Posterior cingulate gyrus (tissue), 11 donors: ENCODE data around the gene IFNAR1.

Source experiments
- DNase-seq, 10 donors: peaks; one replicate each; pipeline versions ENCODE4 v3.0.0 to v3.0.0-alpha.2; 2020 to 2021; ENCODE audit warnings: mixed read lengths in 3 of 10
- intact Hi-C: fragments of 100-400 bp; cut with DNase I; formaldehyde crosslinking; loops from one replicate; pipeline ENCODE4 v1.15.1; 2023

The IFNAR1 gene

GRCh38 chr21:33395891-33396331 lies 71.1 kb downstream of the IFNAR1 start:
- no peak for DNase-seq
- intact Hi-C loops: no loop called here

- no peak for DNase-seq
- intact Hi-C loops: no loop called here
Observed at GRCh38 chr21:33396436-33396835, 71.7 kb downstream of the IFNAR1 start.

GRCh38 chr21:33396951-33397350 lies 72.2 kb downstream of the IFNAR1 start:
- no peak for DNase-seq

GRCh38 chr21:33397717-33398116 lies 72.9 kb downstream of the IFNAR1 start:
- intact Hi-C loops: no loop called here
- no peak for DNase-seq

More at GRCh38 chr21:33396951-33397350, 72.2 kb downstream of the IFNAR1 start:
- intact Hi-C loops: no loop called here

GRCh38 chr21:33398361-33398760 lies 73.6 kb downstream of the IFNAR1 start:
- DNase-seq: no peak
- intact Hi-C loops: no loop called here

GRCh38 chr21:33401630-33401992 lies 76.8 kb downstream of the IFNAR1 start:
- intact Hi-C loops: no loop called here

GRCh38 chr21:33402001-33402979 lies 77.5 kb downstream of the IFNAR1 start:
- DNase-seq: peak; percentile 22 to 93 (median 51)
- intact Hi-C loops: no loop called here

More at GRCh38 chr21:33401630-33401992, 76.8 kb downstream of the IFNAR1 start:
- no peak for DNase-seq

GRCh38 chr21:33403128-33403785 lies 78.5 kb downstream of the IFNAR1 start, which contains the start of gene IFNGR2:
Gene IFNGR2, plus strand, starts transcription at chr21:33403413. Its CDS starts 131 bp downstream, at chr21:33403544.
- intact Hi-C loops: no loop called here
- peak in 4 of 10 donors; percentile 27 to 89 (median 29) for DNase-seq

GRCh38 chr21:33403786-33404585 lies 79.2 kb downstream of the IFNAR1 start:
- intact Hi-C loops: no loop called here
- DNase-seq: peak; percentile 42 to 95 (median 70)

- intact Hi-C loops: no loop called here
- DNase-seq: no peak
Observed at GRCh38 chr21:33406493-33406892, 81.7 kb downstream of the IFNAR1 start.
